HCT116 (cell line): Measurements from ENCODE around the gene TSPAN5.

Experiments
- ATF3 ChIP-seq: IDR thresholded peaks from 2 replicates; pipeline ENCODE4 v1.6.1; 2012
- CBX3 ChIP-seq: IDR thresholded peaks from 2 replicates; pipeline ENCODE4 v1.6.1; 2012; ENCODE audit warnings: low read depth
- CEBPB ChIP-seq: IDR thresholded peaks from 2 replicates; pipeline ENCODE4 v1.6.1; 2012; ENCODE audit warnings: low read depth
- CTCF ChIP-seq, 3 experiments: fragments of 200-600 bp in 1 of 3; sonication (generic) in 1 of 3; IDR thresholded peaks in 2 of 3; conservative IDR thresholded peaks in 1 of 3; 2 replicates each; pipeline ENCODE4 v1.5.1; 2012 to 2017; ENCODE audit warnings: low read depth in 2 of 3, low read length in 2 of 3, antibody characterized with exemption in 1 of 3, borderline replicate concordance in 1 of 3, control low read depth in 1 of 3, mild to moderate bottlenecking in 1 of 3, mixed read lengths in 1 of 3, mixed run types in 1 of 3, moderate library complexity in 1 of 3; ENCODE audit not compliant: insufficient read depth in 1 of 3
- EZH2 ChIP-seq: fragments of 200-600 bp; sonication (generic); IDR thresholded peaks from 2 replicates; pipeline ENCODE4 v1.6.1; 2017; ENCODE audit warnings: antibody characterized with exemption, mixed run types
- EZH2phosphoT487 ChIP-seq: fragments of 200-600 bp; IDR thresholded peaks from 2 replicates; pipeline ENCODE4 v1.6.1; 2018; ENCODE audit warnings: antibody characterized with exemption, borderline replicate concordance
- POLR2A ChIP-seq: IDR thresholded peaks from 2 replicates; pipeline ENCODE4 v1.7.0; 2011; ENCODE audit warnings: borderline replicate concordance; ENCODE audit not compliant: insufficient read depth, insufficient read length; ENCODE audit errors: extremely low read depth
- POLR2AphosphoS5 ChIP-seq: IDR thresholded peaks from 2 replicates; pipeline ENCODE4 v1.6.1; 2011; ENCODE audit warnings: mild to moderate bottlenecking, low read depth, low read length, moderate library complexity
- REST ChIP-seq: IDR thresholded peaks from 2 replicates; pipeline ENCODE4 v1.6.1; 2012; ENCODE audit warnings: low read depth
- SP1 ChIP-seq: IDR thresholded peaks from 2 replicates; pipeline ENCODE4 v1.6.1; 2012; ENCODE audit warnings: low read depth
- TCF7L2 ChIP-seq: IDR thresholded peaks from 2 replicates; pipeline ENCODE4 v1.7.0; 2011; ENCODE audit warnings: borderline replicate concordance, inconsistent platforms; ENCODE audit not compliant: insufficient read depth, insufficient read length; ENCODE audit errors: extremely low read depth
- ZBTB33 ChIP-seq: IDR thresholded peaks from 2 replicates; pipeline ENCODE4 v1.6.1; 2011; ENCODE audit warnings: mild to moderate bottlenecking, low read length, moderate library complexity; ENCODE audit not compliant: insufficient replicate concordance; ENCODE audit errors: extremely low read depth
- ZFX ChIP-seq: fragments of 450-650 bp; IDR thresholded peaks from 2 replicates; pipeline ENCODE4 v1.6.1; 2017
- TF ChIP-seq, protein P1 (sequence below): IDR thresholded peaks from 2 replicates; pipeline ENCODE4 v1.6.1; 2012

GRCh38 chr4:98662055-98662453 lies 3.6 kb upstream of the TSPAN5 start:
- TF ChIP-seq EZH2, result no peak
- no peak for TF ChIP-seq SP1
- no peak for TF ChIP-seq REST
- TF ChIP-seq, protein P1, sequence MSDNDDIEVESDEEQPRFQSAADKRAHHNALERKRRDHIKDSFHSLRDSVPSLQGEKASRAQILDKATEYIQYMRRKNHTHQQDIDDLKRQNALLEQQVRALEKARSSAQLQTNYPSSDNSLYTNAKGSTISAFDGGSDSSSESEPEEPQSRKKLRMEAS, result no peak
- TF ChIP-seq EZH2phosphoT487, result no peak
- no peak for TF ChIP-seq CTCF (IDR thresholded peaks at IDR 0.05 in 2 of 3, conservative IDR thresholded peaks at IDR 0.05 in 1 of 3; ENCODE audit: borderline replicate concordance in 1 of 3, insufficient read depth in 1 of 3, low read depth in 2 of 3, low read length in 2 of 3)
- no peak for TF ChIP-seq POLR2A
- no peak for TF ChIP-seq ZBTB33
- TF ChIP-seq POLR2AphosphoS5, result no peak
- no peak for TF ChIP-seq TCF7L2
- no peak for TF ChIP-seq ZFX
- no peak for TF ChIP-seq ATF3
- TF ChIP-seq CEBPB, result no peak
- TF ChIP-seq CBX3, result no peak
